CD4-positive, alpha-beta T cell (primary cell): ENCODE measurements around the gene EVA1B. TPM values are rescaled to one million over a fixed set of nuclear protein-coding genes. Genes with fewer than 3 reads are reported as not detected.

ENCODE experiments used
- ATAC-seq: fragments of 200-7000 bp; cut with Tn5 transposase; one replicate; pipeline ENCODE4 v1.10.0; 2022; ENCODE audit warnings: mild to moderate bottlenecking; ENCODE audit not compliant: poor library complexity
- CTCF ChIA-PET: fragments of 350-600 bp; sonication (Branson Sonifier 250); formaldehyde crosslinking; loops from one replicate; lab custom pipeline; 2021; ENCODE audit warnings: antibody characterized with exemption, inconsistent platforms; lab: Charles Lee
- POLR2A ChIA-PET: fragments of 350-600 bp; sonication (Branson Sonifier 250); formaldehyde crosslinking; loops from one replicate; lab custom pipeline; 2021; ENCODE audit warnings: antibody characterized with exemption, inconsistent platforms; lab: Charles Lee
- DNase-seq, 14 experiments: peaks; one replicate each; pipeline ENCODE4 v3.0.0-alpha.2; 2013 to 2020; ENCODE audit warnings: mixed read lengths in 2 of 14
- H3K27ac ChIP-seq, 2 donors: one replicate each; pipeline versions ENCODE4 v1.5.1 to v1.7.0; 2013; ENCODE audit warnings: low read length in 2 of 2, low read depth in 1 of 2, mild to moderate bottlenecking in 1 of 2
- H3K27me3 ChIP-seq, 2 experiments: 1 replicate in 1 of 2; 2 replicates in 1 of 2; pipeline versions ENCODE4 v1.6.1 to v1.7.0; 2013; ENCODE audit warnings: low read length in 2 of 2, control low read depth in 1 of 2, mild to moderate bottlenecking in 1 of 2, moderate library complexity in 1 of 2; ENCODE audit not compliant: insufficient read depth in 2 of 2, control insufficient read depth in 1 of 2
- H3K36me3 ChIP-seq: one replicate; pipeline ENCODE4 v1.6.1; 2013; ENCODE audit warnings: low read length, control low read depth; ENCODE audit not compliant: insufficient read depth
- H3K4me1 ChIP-seq: one replicate; pipeline ENCODE4 v1.6.1; 2013; ENCODE audit warnings: low read length, control low read depth; ENCODE audit not compliant: insufficient read depth
- H3K4me3 ChIP-seq: one replicate; pipeline ENCODE4 v1.5.1; 2013; ENCODE audit warnings: mild to moderate bottlenecking, low read length, moderate library complexity
- H3K9me3 ChIP-seq, 2 experiments: 1 replicate in 1 of 2; 2 replicates in 1 of 2; pipeline versions ENCODE4 v1.6.1 to v1.7.0; 2013; ENCODE audit warnings: low read length in 2 of 2, mild to moderate bottlenecking in 2 of 2, control low read depth in 1 of 2, moderate library complexity in 1 of 2; ENCODE audit not compliant: control insufficient read depth in 1 of 2, insufficient read depth in 1 of 2
- H3K27ac Mint-ChIP-seq: one replicate; pipeline ENCODE4 v1.8.0; 2020; ENCODE audit warnings: mixed read lengths
- H3K27me3 Mint-ChIP-seq: one replicate; pipeline ENCODE4 v1.8.0; 2021; ENCODE audit warnings: mixed read lengths
- H3K36me3 Mint-ChIP-seq: one replicate; pipeline ENCODE4 v1.8.0; 2021; ENCODE audit warnings: low read depth, mixed read lengths
- H3K4me1 Mint-ChIP-seq: one replicate; pipeline ENCODE4 v1.8.0; 2021; ENCODE audit warnings: low read depth, mixed read lengths
- H3K4me3 Mint-ChIP-seq: one replicate; pipeline ENCODE4 v1.8.0; 2020; ENCODE audit warnings: mild to moderate bottlenecking, mixed read lengths
- H3K9me3 Mint-ChIP-seq: one replicate; pipeline ENCODE4 v1.8.0; 2020; ENCODE audit warnings: mixed read lengths
- CTCF ChIP-seq: fragments of 200-600 bp; IDR thresholded peaks from one replicate; pipeline ENCODE4 v1.8.0; 2022; ENCODE audit warnings: antibody characterized with exemption, mild to moderate bottlenecking
- intact Hi-C, 2 experiments: fragments of 100-400 bp; cut with DNase I in 1 of 2; cut with micrococcal nuclease in 1 of 2; formaldehyde crosslinking; loops; one replicate each; pipeline versions ENCODE4 v1.15.1 to v1.9.0; 2023 to 2025; cut with DNase I, micrococcal nuclease
- total RNA-seq, 174 experiments: library from RNA in 2 of 174; stranded (reverse) in 2 of 174; gene quantifications; one replicate each; pipeline ENCODE4 v1.2.3 and lab custom pipeline; 2021 to 2026

Gene EVA1B
- total RNA-seq, 2 experiments from 2014 or later, result 1.5 to 1.8 TPM

- DNase-seq (no peak), ATAC-seq (no peak)
- Histone ChIP-seq H3K27ac (no peak overlapping the region), H3K4me3 (no peak overlapping the region), H3K36me3 (peaks cover 19% of the 10 kb centered on the region), H3K9me3 (no peaks in the 10 kb centered on the region), H3K27me3 (no peaks in the 10 kb centered on the region), H3K4me1 (peaks cover 6% of the 10 kb centered on the region)
- intact Hi-C loops, result no loop called here
- H3K9me3 Mint-ChIP-seq, result no peaks in the 10 kb centered on the region
- no peak for TF ChIP-seq CTCF
- peaks cover 18% of the 10 kb centered on the region for H3K4me1 Mint-ChIP-seq
- H3K36me3 Mint-ChIP-seq, result peaks cover 38% of the 10 kb centered on the region
- CTCF ChIA-PET, result interaction anchor here (0.7 kb wide), 1 partner anchor 129 kb away, joined by 3 read pairs; no protein-coding TSS in a partner anchor
- POLR2A ChIA-PET, result no interaction called here
- no peaks in the 10 kb centered on the region for H3K27me3 Mint-ChIP-seq
- H3K27ac Mint-ChIP-seq, result peak overlapping the region; percentile 66
- H3K4me3 Mint-ChIP-seq, result no peak overlapping the region
Observed at GRCh38 chr1:36279110-36279788, 44.2 kb downstream of the EVA1B start.

- H3K27me3 Mint-ChIP-seq, result no peaks in the 10 kb centered on the region
- no peaks in the 10 kb centered on the region for H3K9me3 Mint-ChIP-seq
- POLR2A ChIA-PET, result interaction anchor here (0.8 kb wide), 1 partner anchor 72 kb away, joined by 3 read pairs; no protein-coding TSS in a partner anchor
- no peaks in the 10 kb centered on the region for H3K9me3 ChIP-seq
- no peak for TF ChIP-seq CTCF
- CTCF ChIA-PET, result no interaction called here
- no peak overlapping the region for H3K27ac ChIP-seq
- no peak overlapping the region for H3K4me3 Mint-ChIP-seq
- H3K27ac Mint-ChIP-seq, result no peak overlapping the region
- DNase-seq (no peak), ATAC-seq (no peak)
- no peak overlapping the region for H3K4me3 ChIP-seq
- peaks cover 18% of the 10 kb centered on the region for H3K4me1 Mint-ChIP-seq
- H3K4me1 ChIP-seq, result peaks cover 6% of the 10 kb centered on the region
- H3K27me3 ChIP-seq, result no peaks in the 10 kb centered on the region
- H3K36me3 ChIP-seq, result peaks cover 16% of the 10 kb centered on the region
- H3K36me3 Mint-ChIP-seq, result peaks cover 36% of the 10 kb centered on the region
- intact Hi-C loops, result no loop called here
Observed at GRCh38 chr1:36276688-36277087, 46.8 kb downstream of the EVA1B start.

GRCh38 chr1:36274201-36274600, 49.2 kb downstream of the EVA1B start:
- Histone ChIP-seq H3K36me3 (peaks cover 30% of the 10 kb centered on the region), H3K9me3 (no peaks in the 10 kb centered on the region), H3K4me3 (no peak overlapping the region), H3K27me3 (no peaks in the 10 kb centered on the region), H3K4me1 (peaks cover 6% of the 10 kb centered on the region), H3K27ac (no peak overlapping the region)
- H3K27me3 Mint-ChIP-seq, result no peaks in the 10 kb centered on the region
- H3K4me3 Mint-ChIP-seq, result no peak overlapping the region
- no peak for TF ChIP-seq CTCF
- no peak overlapping the region for H3K27ac Mint-ChIP-seq
- H3K36me3 Mint-ChIP-seq, result peaks cover 39% of the 10 kb centered on the region
- ATAC-seq (no peak), DNase-seq (no peak)
- ChIA-PET POLR2A (interaction anchor here (0.6 to 0.7 kb wide), 3 partner anchors 53 to 134 kb away, joined by 3 to 4 read pairs (median 4); no protein-coding TSS in a partner anchor), CTCF (no interaction called here)
- no peaks in the 10 kb centered on the region for H3K9me3 Mint-ChIP-seq
- intact Hi-C loops, result no loop called here
- H3K4me1 Mint-ChIP-seq, result peaks cover 12% of the 10 kb centered on the region
